ENCODE data around the gene MACROD2. TPM values are rescaled to one million over a fixed set of nuclear protein-coding genes. Genes with fewer than 3 reads are reported as not detected.
A peak's percentile ranks its signal among the peaks of the same experiment; 100 is the strongest.

The MACROD2 gene
- total RNA-seq, 1 donor from 2014 or later: 2.5 TPM

DNA sequence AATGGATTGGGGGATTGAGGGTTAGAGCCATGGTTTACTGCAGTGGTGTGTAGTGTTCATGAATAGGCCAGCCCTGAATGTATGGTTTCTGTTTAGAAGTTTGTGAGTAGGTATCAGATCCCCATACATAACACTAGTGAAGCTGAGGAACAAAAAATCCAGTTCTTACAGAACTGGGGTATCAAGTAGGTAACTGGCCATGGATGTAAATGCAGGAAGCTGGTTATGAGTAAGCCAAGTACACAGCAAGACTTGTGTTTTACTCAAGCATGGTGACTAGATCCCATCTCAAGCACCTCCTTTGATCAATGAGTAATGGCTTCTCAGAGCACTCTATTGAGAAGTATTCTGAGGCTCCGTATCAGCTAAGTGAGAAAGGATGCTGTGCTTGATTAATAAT lies 955.8 kb downstream of the MACROD2 start:
- Mint-ChIP-seq H3K27ac (ENCODE audit: unreplicated experiment) (peak overlapping the region; percentile 51), H3K27me3 (ENCODE audit: unreplicated experiment) (no peaks in the 10 kb centered on the region), H3K36me3 (ENCODE audit: unreplicated experiment) (no peaks in the 10 kb centered on the region), H3K9me3 (ENCODE audit: unreplicated experiment) (no peaks in the 10 kb centered on the region), H3K4me3 (ENCODE audit: unreplicated experiment) (no peak overlapping the region), H3K4me1 (ENCODE audit: unreplicated experiment) (peaks cover 15% of the 10 kb centered on the region)
- no peak for TF ChIP-seq CTCF (IDR thresholded peaks at IDR 0.05)
- DNase-seq (ENCODE audit: extremely low spot score, unreplicated experiment): no peak

DNA sequence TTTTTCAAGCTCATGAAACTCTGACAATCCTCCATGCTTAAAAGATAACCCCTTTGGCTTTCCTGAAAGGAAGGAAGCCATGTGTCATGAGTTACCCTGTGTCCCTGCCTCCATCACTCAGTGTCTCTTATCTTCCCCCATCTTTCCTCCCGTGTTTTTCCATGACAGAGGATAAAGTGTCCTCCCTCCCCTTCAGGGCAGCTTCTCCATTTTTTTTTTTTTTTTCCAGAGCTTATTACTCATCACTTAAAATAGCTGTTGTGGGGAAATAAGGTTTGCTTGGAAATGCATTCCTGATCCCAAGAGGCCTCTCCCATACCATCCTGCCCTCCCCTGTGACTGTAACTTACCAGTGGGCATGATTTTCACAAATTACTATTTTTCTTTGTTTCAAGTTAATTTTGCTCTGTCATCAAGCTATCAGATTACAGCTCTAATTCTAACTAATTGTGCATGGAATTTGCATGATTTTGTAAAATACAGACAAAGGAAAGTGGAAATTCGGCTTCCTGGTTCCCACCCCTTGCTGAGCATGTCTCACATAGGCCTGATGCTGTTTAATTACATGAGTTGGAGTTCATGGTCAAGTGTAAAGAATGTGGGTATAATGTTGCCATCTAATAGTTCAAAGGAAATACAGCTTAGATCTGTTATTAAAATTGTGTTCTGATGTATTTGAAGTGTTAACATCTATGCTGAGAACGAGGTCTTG lies 956.5 kb downstream of the MACROD2 start:
- DNase-seq (ENCODE audit: extremely low spot score, unreplicated experiment): no peak
- Mint-ChIP-seq H3K9me3 (ENCODE audit: unreplicated experiment) (no peaks in the 10 kb centered on the region), H3K36me3 (ENCODE audit: unreplicated experiment) (no peaks in the 10 kb centered on the region), H3K4me1 (ENCODE audit: unreplicated experiment) (peaks cover 15% of the 10 kb centered on the region), H3K27ac (ENCODE audit: unreplicated experiment) (peak overlapping the region; percentile 51), H3K27me3 (ENCODE audit: unreplicated experiment) (no peaks in the 10 kb centered on the region), H3K4me3 (ENCODE audit: unreplicated experiment) (no peak overlapping the region)
- TF ChIP-seq CTCF (IDR thresholded peaks at IDR 0.05): no peak

DNA sequence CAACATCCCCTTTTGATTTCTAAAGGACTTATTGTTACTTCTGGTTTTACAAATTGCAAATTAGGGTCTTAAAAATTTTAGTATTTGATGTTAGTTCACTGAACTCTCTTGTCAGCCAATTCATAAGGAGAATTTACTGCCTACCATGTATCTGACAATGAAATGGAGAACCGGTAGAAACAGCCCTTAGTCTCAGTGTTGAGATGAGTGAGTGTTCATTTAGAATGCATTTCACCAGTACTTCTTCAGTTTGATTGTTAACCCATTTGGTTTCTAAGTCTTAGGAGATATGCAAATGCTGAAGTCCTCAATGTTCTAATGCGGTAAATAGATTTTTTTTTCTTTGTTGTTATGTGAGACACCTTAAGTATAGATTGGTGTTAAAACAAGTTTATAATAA lies 958.4 kb downstream of the MACROD2 start:
- no peak overlapping the region for H3K4me3 Mint-ChIP-seq (ENCODE audit: unreplicated experiment)
- H3K27me3 Mint-ChIP-seq (ENCODE audit: unreplicated experiment): no peaks in the 10 kb centered on the region
- peaks cover 15% of the 10 kb centered on the region for H3K4me1 Mint-ChIP-seq (ENCODE audit: unreplicated experiment)
- H3K9me3 Mint-ChIP-seq (ENCODE audit: unreplicated experiment): no peaks in the 10 kb centered on the region
- H3K36me3 Mint-ChIP-seq (ENCODE audit: unreplicated experiment): no peaks in the 10 kb centered on the region
- no peak for DNase-seq (ENCODE audit: extremely low spot score, unreplicated experiment)
- no peak overlapping the region for H3K27ac Mint-ChIP-seq (ENCODE audit: unreplicated experiment)
- no peak for TF ChIP-seq CTCF (IDR thresholded peaks at IDR 0.05)

DNA sequence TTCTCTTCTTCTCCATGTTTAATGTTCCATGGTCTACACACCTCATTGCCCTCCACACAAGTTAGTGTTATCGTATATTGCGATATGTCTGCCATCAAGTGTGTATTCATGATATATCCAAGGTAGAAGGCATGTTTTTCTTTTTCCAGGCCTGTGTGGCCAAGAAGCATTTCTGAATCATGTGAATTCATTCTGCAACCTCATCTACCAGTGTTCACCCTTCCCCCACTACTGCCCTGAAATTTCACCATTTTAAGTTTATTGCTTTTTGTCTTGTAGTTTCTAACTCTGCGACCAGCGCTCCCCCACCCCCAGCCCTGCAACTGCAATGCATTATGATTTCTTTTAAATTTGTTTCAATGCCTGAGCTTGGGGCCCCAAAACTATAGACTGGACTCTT lies 960.1 kb downstream of the MACROD2 start:
- TF ChIP-seq CTCF (IDR thresholded peaks at IDR 0.05): no peak
- no peak overlapping the region for H3K4me3 Mint-ChIP-seq (ENCODE audit: unreplicated experiment)
- H3K27me3 Mint-ChIP-seq (ENCODE audit: unreplicated experiment): peaks cover 2% of the 10 kb centered on the region
- no peak overlapping the region for H3K27ac Mint-ChIP-seq (ENCODE audit: unreplicated experiment)
- DNase-seq (ENCODE audit: extremely low spot score, unreplicated experiment): no peak
- peaks cover 4% of the 10 kb centered on the region for H3K9me3 Mint-ChIP-seq (ENCODE audit: unreplicated experiment)
- peaks cover 15% of the 10 kb centered on the region for H3K4me1 Mint-ChIP-seq (ENCODE audit: unreplicated experiment)
- no peaks in the 10 kb centered on the region for H3K36me3 Mint-ChIP-seq (ENCODE audit: unreplicated experiment)

GRCh38 chr20:14956026-14956425 lies 960.7 kb downstream of the MACROD2 start:
- Mint-ChIP-seq H3K4me1 (ENCODE audit: unreplicated experiment) (peaks cover 15% of the 10 kb centered on the region), H3K4me3 (ENCODE audit: unreplicated experiment) (no peak overlapping the region), H3K27ac (ENCODE audit: unreplicated experiment) (no peak overlapping the region), H3K36me3 (ENCODE audit: unreplicated experiment) (no peaks in the 10 kb centered on the region), H3K9me3 (ENCODE audit: unreplicated experiment) (peaks cover 4% of the 10 kb centered on the region), H3K27me3 (ENCODE audit: unreplicated experiment) (peaks cover 2% of the 10 kb centered on the region)
- no peak for DNase-seq (ENCODE audit: extremely low spot score, unreplicated experiment)
- TF ChIP-seq CTCF (IDR thresholded peaks at IDR 0.05): no peak

Measured in osteocyte (in vitro differentiated cells).